ENCODE measurements around the gene MORC3.
A peak's percentile ranks its signal among the peaks of the same experiment; 100 is the strongest.
"Not testable (repeated sequence)": the region's sequence is repeated elsewhere in the genome, so short reads cannot be mapped to it uniquely, and the experiment has no call there.

Gene MORC3, protein sequence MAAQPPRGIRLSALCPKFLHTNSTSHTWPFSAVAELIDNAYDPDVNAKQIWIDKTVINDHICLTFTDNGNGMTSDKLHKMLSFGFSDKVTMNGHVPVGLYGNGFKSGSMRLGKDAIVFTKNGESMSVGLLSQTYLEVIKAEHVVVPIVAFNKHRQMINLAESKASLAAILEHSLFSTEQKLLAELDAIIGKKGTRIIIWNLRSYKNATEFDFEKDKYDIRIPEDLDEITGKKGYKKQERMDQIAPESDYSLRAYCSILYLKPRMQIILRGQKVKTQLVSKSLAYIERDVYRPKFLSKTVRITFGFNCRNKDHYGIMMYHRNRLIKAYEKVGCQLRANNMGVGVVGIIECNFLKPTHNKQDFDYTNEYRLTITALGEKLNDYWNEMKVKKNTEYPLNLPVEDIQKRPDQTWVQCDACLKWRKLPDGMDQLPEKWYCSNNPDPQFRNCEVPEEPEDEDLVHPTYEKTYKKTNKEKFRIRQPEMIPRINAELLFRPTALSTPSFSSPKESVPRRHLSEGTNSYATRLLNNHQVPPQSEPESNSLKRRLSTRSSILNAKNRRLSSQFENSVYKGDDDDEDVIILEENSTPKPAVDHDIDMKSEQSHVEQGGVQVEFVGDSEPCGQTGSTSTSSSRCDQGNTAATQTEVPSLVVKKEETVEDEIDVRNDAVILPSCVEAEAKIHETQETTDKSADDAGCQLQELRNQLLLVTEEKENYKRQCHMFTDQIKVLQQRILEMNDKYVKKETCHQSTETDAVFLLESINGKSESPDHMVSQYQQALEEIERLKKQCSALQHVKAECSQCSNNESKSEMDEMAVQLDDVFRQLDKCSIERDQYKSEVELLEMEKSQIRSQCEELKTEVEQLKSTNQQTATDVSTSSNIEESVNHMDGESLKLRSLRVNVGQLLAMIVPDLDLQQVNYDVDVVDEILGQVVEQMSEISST

DNA sequence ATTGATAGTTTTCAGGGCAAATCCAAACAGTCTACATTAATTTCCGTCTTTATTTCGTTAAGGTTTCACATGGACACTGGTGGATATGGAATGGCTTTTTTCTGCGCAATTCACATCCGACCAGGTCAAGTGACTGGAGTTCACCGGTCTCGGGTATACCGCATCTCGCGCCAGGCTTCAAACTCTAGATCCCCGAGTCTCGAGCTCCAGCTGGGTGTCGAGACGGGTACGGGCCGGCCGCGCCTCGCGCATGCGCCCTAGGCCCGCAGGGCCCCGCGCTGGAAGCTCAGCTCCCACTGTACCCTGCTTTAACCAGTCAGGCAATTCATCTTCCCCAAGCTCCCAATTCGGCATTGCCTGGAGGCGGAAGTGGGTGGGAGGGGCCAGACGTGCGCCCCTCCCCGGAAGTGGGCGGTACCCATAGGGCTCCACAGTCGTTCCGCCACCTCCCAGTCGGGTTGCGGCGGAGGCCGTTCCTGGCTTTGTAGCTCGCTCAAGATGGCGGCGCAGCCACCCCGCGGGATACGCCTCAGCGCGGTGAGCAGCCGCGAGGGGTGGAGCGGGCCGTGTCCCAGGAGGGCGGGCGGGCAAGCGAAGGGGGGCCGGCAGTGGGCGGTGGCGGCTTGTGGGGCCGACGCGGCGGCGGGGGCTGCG is at the start of gene MORC3:
Gene MORC3, plus strand, starts transcription at position 431 of the 654 bp plus-strand sequence. Its CDS starts 68 bp downstream, at position 499.
- H3K4me3 ChIP-seq (ENCODE audit: low read depth, low read length) = peak within 1 kb of the TSS; percentile 85

DNA sequence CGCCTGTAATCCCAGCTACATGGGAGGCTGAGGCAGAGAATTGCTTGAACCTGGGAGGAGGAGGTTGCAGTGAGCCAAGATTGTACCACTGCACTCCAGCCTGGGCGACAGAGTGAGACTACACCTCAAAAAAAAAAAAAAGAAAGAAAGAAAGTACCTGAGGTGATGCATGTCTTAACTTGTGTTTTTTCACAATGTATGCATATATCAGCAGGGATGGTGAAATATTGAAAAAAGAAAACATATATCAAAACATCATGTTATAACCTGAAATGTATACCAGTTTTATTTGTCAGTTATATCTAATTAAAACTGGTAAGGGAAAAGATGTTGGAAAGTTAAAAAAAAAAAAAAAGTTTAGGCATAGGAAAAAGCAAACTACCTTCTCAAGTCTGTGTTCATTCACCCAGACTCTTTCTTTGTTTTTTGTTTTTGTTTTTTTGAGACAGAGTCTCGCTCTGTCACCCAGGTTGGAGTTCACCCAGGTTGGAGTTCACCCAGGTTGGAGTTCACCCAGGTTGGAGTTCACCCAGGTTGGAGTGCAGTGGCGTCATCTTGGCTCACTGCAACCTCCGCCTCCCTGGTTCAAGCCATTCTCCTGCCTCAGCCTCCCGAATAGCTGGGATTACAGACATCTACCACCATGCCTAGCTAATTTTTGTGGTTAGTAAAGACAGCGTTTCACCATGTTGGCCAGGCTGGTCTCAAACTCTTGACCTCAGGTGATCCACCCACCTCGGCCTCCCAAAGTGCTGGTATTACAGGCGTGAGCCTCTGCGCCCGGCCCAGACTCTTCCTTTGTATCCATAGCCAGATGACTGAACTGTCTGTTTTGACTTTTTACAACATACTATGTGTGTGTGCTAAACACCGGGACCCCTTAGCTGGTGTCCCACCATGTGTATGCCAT is 49.0 kb upstream of the MORC3 start:
- H3K4me3 ChIP-seq (ENCODE audit: low read depth, low read length) = not testable (repeated sequence)

DNA sequence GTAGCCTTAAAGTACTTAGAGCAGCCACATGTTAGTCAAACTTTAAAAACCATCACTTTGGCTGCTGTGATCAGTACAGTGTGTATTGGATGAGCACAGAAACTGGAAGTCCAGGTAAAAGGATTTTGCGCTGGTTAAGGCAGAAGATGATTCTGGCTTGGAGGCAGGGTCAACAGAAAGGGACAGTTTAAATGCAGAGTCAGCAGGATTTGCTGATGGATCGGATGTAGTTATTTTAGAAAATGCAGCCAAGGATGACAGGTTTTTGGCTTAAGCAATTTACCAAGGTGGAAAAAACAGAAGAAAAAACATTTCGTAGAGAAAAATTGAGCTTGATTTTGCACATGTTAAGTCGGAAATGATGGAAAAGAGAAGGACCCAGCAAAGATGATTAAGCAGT is 45.9 kb upstream of the MORC3 start:
- H3K4me3 ChIP-seq (ENCODE audit: low read depth, low read length) = no peak overlapping the region

DNA sequence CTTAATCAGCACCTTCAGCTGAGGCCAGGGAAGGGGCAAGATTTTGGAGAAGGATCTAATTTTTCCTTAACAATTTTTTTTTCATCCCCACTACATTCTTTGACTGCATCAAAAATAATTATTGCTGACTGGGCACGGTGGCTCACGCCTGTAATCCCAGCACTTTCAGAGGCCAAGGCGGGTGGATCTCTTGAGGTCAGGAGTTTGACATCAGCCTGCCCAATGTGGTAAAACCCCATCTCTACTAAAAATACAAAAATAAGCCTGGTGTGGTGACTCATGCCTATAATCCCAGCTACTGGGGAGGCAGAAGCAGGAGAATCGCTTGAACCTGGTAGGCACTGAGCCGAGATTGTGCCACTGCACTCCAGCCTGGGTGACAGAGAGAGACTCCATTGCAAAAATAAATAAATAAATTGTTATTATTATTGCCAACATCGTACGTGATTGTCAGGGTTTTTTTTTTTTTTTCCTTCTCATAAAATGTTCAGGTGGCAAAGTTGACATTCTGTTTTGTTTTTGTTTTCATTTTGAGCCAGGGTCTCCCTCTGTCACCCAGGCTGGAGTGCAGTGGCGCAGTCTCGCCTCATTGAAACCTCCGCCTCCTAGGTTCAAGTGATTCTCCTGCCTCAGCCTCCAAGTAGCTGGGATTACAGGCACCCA is 37.3 kb upstream of the MORC3 start:
- H3K4me3 ChIP-seq (ENCODE audit: low read depth, low read length) = no peak overlapping the region

DNA sequence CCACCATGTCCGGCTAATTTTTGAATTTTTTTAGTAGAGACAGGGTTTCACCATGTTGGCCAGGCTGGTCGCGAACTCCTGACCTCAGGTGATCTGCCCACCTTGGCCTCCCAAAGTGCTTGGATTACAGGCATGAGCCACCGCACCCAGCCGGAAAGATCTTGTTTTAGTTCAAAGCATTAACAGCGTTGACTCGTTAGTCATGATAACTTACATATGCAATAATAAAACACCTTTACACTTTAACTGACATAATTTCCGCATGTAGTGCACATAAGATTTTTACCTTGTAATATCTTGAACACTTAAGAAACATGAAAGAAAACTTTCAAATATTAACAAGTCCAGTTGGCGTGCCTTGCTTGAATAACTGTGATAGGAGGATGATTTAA is 36.8 kb upstream of the MORC3 start:
- H3K4me3 ChIP-seq (ENCODE audit: low read depth, low read length) = not testable (repeated sequence)

DNA sequence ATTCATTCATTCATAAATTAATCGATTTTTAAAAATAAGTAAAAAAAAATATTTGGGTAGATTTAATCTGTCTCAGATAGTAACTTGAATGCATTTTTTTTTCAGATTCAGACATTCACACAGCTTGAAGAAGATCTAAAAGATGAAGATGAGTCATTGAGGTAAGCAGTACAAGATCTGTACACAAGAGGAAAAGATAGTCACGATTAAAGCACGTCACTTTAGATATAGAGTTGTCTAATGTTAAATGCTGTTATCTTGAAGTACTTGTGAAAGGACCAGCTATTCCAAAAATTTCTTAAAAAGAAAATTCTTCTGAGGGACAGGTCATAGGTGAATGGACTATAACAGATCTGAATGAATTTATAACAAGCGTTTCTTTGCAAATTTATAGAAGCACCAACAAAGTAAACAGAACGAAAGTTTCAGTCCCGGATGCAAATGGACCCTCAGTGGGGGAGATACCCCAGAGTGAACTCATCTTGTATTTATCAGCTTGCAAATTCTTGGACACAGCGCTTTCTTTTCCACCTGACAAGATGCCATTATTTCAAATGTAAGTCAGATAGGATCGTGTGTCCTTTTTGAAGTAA is 31.2 kb upstream of the MORC3 start:
- H3K4me3 ChIP-seq (ENCODE audit: low read depth, low read length) = no peak overlapping the region

DNA sequence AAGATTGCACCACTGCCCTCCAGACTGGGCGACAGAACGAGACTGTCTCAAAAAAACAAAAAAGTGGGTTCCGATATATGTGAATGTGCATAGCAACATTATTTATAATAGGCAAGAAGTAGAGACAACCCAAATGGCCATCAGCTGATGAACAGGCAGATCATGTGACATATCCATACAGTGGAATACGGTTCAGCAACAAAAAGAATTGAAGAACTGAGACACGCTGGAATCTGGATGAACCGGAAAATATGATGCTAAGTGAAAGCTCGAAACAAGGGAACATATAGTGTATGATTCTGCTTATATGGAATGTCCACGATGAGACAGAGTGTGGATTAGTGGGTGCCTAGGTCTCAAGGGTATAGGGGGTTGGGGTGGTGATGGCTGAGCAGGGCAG is 28.5 kb upstream of the MORC3 start:
- H3K4me3 ChIP-seq (ENCODE audit: low read depth, low read length) = no peak overlapping the region

DNA sequence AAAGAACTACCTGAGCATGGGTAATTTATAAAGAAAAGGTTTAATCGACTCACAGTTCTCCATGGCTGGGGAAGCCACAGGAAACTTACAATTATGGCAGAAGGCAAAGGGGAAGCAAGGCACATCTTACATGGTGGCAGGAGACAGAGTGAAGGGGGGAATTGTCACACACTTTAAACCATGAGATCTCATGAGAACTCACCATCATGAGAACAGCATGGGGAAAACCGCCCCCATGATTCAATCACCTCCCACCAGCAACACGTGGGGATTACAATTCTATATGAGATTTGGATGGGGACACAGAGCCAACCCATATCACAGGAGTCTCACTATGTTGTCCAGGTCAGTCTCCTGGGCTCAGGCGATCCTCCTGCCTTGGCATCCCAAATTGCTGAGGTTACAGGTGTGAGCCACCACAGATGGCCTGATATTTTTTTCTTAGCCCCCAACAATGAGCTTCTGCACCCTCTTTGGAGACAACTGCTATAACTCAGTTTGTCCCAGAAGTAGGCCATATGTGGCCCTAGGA is 22.5 kb upstream of the MORC3 start:
- no peak overlapping the region for H3K4me3 ChIP-seq (ENCODE audit: low read depth, low read length)

DNA sequence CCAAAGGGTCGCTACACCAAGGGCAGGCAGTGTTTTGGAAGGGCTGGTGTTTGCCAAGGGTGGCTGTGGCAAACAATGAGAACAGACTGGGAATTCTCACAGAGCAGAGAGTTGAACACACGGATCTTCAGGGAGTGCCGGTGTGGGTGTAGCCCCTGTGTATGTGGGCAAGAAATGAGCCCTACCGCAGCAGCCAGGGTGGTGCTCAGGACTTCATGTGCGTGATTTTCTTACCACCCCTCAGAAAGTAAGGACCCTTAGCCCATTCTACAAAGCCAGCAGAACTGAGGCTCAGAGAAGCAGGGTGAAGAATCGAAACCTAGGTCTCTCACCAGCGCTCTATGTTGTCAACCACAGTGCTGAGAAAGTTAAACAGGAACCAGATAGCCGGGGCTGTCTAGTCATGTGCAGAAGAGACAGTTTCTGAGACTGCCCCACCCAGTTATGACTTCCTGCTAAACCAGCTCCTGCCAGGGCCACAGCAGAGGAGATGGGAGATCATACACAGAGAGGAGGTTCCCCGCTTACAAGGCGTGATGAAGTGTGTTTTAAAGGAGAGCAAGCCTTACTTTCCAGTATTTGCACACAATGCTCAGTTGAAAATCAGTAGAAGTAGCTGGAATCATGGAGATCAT is 21.9 kb upstream of the MORC3 start:
- H3K4me3 ChIP-seq (ENCODE audit: low read depth, low read length) = no peak overlapping the region

DNA sequence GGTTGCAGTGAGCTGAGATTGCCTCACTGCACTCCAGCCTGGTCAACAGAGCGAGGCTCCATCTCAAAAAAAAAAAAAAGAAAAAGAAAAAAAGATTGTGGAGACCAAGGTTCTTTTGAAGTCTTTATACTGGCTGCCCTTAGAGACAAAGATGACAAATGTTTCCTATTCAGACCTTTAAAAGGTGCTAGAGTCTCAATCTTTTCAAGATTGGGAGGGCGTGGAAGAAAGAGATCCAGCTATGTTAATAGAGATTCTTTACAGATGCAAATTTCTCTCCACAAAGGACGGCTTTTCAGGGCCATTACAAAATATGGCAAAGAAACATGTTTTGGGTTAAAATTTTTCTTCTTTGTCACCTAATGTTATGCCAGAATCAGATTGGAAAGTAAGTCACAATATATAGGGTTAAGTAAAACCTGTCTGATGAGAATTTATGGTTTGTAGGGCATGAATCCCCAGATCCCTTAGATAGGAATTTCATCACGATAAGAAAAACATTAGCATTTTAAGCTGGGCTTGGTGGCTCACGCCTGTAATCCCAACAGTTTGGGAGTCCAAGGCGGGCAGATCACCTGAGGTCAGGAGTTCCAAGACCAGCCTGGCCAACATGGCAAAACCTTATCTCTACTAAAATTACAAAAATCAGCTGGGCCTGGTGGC is 13.0 kb upstream of the MORC3 start:
- H3K4me3 ChIP-seq (ENCODE audit: low read depth, low read length) = no peak overlapping the region

DNA sequence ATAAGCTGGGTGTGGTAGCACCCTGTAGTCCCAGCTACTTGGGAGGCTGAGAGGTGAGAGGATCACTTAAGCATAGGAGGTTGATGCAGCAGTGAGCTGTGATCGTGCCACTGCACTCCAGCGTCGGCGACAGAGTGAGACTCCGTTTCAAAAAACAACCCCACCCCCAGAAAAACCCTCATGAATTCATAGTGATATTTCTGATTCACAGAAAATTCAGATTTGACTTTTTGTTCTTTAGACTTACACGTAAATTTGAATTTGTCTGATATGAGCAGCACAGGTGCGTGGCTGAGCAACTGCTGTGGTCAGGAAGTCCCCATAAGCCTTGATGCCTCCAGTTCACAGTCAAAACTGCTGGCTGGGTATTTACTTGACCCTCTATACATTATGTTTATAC is 10.0 kb upstream of the MORC3 start:
- no peak overlapping the region for H3K4me3 ChIP-seq (ENCODE audit: low read depth, low read length)

DNA sequence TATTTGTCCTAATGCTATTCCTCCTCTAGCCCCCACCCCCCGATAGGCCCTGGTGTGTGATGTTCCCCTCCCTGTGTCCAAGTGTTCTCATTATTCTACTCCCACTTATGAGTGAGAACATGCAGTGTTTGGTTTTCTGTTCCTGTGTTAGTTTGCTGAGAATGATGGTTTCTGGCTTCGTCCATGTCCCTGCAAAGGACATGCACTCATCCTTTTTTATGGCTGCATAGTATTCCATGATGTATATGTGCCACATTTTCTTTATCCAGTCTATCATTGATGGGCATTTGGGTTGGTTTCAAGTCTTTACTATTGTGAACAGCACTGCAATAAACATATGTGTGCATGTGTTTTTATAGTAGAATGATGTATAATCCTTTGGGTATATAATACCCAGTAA is 6.6 kb upstream of the MORC3 start:
- H3K4me3 ChIP-seq (ENCODE audit: low read depth, low read length) = not testable (repeated sequence)

DNA sequence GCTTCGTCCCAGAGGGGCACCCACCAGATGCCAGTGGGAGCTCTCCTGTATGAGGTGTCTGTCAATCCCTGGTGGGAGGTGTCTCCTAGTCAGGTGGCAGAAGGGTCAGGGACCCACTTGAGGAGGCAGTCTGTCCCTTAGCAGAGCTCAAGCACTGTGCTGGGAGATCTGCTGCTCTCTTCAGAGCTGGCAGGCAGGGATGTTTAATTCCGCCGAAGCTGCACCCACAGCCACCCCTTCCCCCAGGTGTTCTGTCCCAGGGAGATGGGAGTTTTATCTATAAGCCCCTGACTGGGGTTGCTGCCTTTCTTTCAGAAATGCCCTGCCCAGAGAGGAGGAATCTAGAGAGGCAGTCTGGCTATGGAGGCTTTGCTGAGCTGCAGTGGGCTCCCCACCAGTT is 4.0 kb upstream of the MORC3 start:
- H3K4me3 ChIP-seq (ENCODE audit: low read depth, low read length) = not testable (repeated sequence)

DNA sequence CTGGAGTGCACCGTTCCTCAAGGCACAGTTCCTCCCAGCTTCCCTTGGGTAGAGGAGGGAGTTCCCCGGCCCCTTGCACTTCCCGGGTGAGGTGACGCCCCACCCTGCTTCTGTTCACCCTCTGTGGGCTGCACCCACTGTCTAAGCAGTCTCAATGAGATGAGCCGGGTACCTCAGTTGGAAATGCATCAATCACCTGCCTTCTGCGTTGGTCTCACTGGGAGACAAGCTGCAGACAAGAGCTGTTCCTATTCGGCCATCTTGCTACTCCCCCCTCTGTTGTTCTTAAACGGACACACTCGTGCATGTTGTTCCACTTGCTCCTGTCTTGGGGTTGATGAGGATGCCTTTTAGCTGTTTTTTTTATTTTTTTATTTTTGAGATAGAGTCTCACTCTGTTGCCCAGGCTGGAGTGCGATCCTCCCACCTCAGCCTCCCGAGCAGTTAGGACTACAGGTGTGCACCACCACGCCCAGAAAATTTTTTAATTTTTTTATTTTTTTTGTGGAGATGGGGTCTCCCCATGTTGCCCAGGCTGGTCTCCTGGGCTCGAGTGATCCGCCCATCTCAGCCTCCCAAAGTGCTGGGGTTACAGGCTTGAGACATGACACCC is 3.0 kb upstream of the MORC3 start:
- H3K4me3 ChIP-seq (ENCODE audit: low read depth, low read length) = no peak overlapping the region

DNA sequence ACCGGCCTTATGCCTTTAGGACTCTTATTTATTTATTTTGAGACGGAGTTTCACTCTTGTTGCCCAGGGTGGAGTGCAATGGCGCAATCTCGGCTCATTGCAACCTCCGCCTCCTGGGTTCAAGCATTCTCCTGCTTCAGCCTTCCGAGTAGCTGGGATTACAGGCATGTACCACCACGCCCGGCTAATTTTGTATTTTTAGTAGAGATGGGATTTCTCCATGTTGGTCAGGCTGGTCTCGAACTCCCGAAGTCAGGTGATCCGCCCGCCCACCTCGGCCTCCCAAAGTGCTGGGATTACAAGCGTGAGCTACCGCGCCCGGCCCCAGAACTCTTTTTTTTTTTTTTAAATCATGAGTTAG is 611 bp upstream of the MORC3 start:
- H3K4me3 ChIP-seq (ENCODE audit: low read depth, low read length) = peak overlapping the region; percentile 20

DNA sequence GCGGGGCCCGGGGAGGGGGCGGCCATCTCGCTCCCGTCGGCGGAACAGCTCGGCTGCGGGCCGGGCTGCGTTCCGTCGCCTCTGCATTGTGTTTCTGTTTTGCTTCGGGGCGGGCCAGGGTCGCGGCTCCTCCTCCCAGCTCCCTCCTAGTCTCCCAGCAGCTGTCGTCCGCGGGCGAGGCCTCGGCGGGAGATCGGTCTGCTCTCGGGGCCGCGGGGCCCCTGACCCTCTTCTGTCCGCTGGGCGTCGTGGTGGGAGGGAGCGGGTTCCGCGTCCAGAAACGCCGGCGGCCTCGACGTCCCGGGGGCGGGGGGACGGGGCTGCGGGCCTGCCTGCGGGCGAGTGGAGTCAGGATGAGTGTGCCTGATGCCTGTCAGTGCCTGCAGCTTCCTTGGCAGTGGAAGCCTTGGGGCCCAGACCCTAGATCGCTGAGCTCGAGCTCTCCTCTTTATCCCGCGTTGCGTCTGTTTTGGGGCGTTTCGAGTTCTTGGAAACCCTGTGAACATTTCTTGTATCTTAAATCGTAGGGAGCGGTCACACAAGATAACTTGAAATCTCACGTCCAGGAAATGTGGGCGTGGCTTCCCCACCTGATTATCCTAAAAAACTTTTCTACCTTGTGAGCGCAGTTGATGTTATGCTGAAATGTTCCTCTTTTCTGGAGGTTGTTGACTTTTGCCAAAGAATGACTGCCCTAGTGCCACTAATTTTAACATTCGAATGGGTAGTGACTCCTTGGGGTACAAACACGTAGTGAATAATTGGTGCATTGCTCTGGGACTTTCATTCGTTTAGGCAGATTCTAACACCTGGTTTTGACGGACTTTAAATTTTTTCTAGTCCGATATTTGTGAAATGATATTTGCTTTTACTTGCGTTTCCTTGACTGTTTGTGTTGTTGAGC is 676 bp downstream of the MORC3 start:
- H3K4me3 ChIP-seq (ENCODE audit: low read depth, low read length) = peak overlapping the region; percentile 85
